IMR-90 (cell line): ENCODE results near the gene ASXL3. TPM values are rescaled to one million over a fixed set of nuclear protein-coding genes. Genes with fewer than 3 reads are reported as not detected.

Experiments
- ATAC-seq: fragments of 200-7000 bp; cut with Tn5 transposase; 2 replicates; pipeline ENCODE4 v1.9.1; 2020; ENCODE audit warnings: low read depth, mild to moderate bottlenecking, moderate library complexity
- BruUV-seq: library from RNA; stranded (reverse); fragments of 400-500 nt; replicated peaks from 2 replicates; lab custom pipeline; 2021; lab: Mats Ljungman, UMichigan
- CTCF ChIA-PET: fragments of 300-600 bp; formaldehyde crosslinking; extraction: SDS; loops from one replicate; lab custom pipeline; 2021; ENCODE audit warnings: antibody characterized with exemption; lab: Yijun Ruan, JAX
- POLR2A ChIA-PET: fragments of 300-600 bp; sonication (Branson Sonifier 250); formaldehyde crosslinking; loops from one replicate; lab custom pipeline; 2022; ENCODE audit warnings: antibody characterized with exemption; ENCODE audit not compliant: unreplicated experiment; lab: Charles Lee
- DNase-seq: peaks from one replicate; pipeline ENCODE4 v3.0.0; 2013
- H2AFZ ChIP-seq: replicated peaks from 2 replicates; pipeline ENCODE3; 2013; ENCODE audit warnings: low read length, mild to moderate bottlenecking; ENCODE audit not compliant: poor library complexity
- H2AK5ac ChIP-seq: 2 replicates; pipeline ENCODE4 v1.6.1; 2013; ENCODE audit warnings: low read depth, low read length, inconsistent platforms
- H2AK9ac ChIP-seq: replicated peaks from 2 replicates; pipeline ENCODE3; 2013; ENCODE audit warnings: mild to moderate bottlenecking, low read depth, low read length, moderate library complexity; ENCODE audit not compliant: poor library complexity
- H2BK120ac ChIP-seq: 2 replicates; pipeline ENCODE4 v1.6.1; 2013; ENCODE audit warnings: low read depth, low read length, inconsistent platforms
- H2BK15ac ChIP-seq: 3 replicates; pipeline ENCODE4 v1.6.1; 2013; ENCODE audit warnings: low read depth, low read length, inconsistent platforms
- H2BK20ac ChIP-seq: 2 replicates; pipeline ENCODE4 v1.6.1; 2013; ENCODE audit warnings: low read depth, mild to moderate bottlenecking, inconsistent platforms, low read length, moderate library complexity
- H2BK5ac ChIP-seq: 2 replicates; pipeline ENCODE4 v1.6.1; 2013; ENCODE audit warnings: mild to moderate bottlenecking, low read depth, low read length, inconsistent platforms; ENCODE audit not compliant: poor library complexity, severe bottlenecking
- H3K14ac ChIP-seq: replicated peaks from 2 replicates; pipeline ENCODE4 v1.6.1; 2013; ENCODE audit warnings: low read depth, low read length, inconsistent platforms
- H3K18ac ChIP-seq: 2 replicates; pipeline ENCODE4 v1.6.1; 2013; ENCODE audit warnings: low read depth, low read length, control low read depth
- H3K23ac ChIP-seq: 2 replicates; pipeline ENCODE4 v1.6.1; 2013; ENCODE audit warnings: low read depth, low read length, inconsistent platforms
- H3K27ac ChIP-seq: 2 replicates; pipeline ENCODE4 v1.5.1; 2013; ENCODE audit warnings: mild to moderate bottlenecking, control low read depth, low read length; ENCODE audit not compliant: insufficient read depth
- H3K27me3 ChIP-seq: 2 replicates; pipeline ENCODE4 v1.6.1; 2013; ENCODE audit warnings: low read length; ENCODE audit not compliant: control insufficient read depth, insufficient read depth
- H3K36me3 ChIP-seq: 2 replicates; pipeline ENCODE4 v1.6.1; 2013; ENCODE audit warnings: low read length, mixed read lengths; ENCODE audit not compliant: control insufficient read depth, insufficient read depth
- H3K4ac ChIP-seq: 2 replicates; pipeline ENCODE4 v1.6.1; 2013; ENCODE audit warnings: low read depth, low read length, inconsistent platforms
- H3K4me1 ChIP-seq: 2 replicates; pipeline ENCODE4 v1.6.1; 2013; ENCODE audit warnings: low read length, mixed read lengths; ENCODE audit not compliant: control insufficient read depth, insufficient read depth
- H3K4me2 ChIP-seq: 2 replicates; pipeline ENCODE4 v1.6.1; 2013; ENCODE audit warnings: low read depth, mild to moderate bottlenecking, control low read depth, low read length, moderate library complexity
- H3K4me3 ChIP-seq: 2 replicates; pipeline ENCODE4 v1.5.1; 2013; ENCODE audit warnings: low read depth, mild to moderate bottlenecking, control low read depth, low read length, moderate library complexity; ENCODE audit not compliant: insufficient read depth
- H3K56ac ChIP-seq: 2 replicates; pipeline ENCODE4 v1.6.1; 2013; ENCODE audit warnings: low read length, inconsistent platforms; ENCODE audit not compliant: insufficient read depth; ENCODE audit errors: extremely low read depth
- H3K79me1 ChIP-seq, 2 experiments: 2 replicates each; pipeline ENCODE4 v1.6.1; 2013; ENCODE audit warnings: low read length in 2 of 2, inconsistent platforms in 1 of 2, low read depth in 1 of 2
- H3K9ac ChIP-seq: 2 replicates; pipeline ENCODE4 v1.6.1; 2013; ENCODE audit warnings: low read depth, low read length, control low read depth
- H3K9me1 ChIP-seq: 2 replicates; pipeline ENCODE4 v1.6.1; 2013; ENCODE audit warnings: low read length, inconsistent platforms; ENCODE audit not compliant: insufficient read depth
- H3K9me3 ChIP-seq: 2 replicates; pipeline ENCODE4 v1.6.1; 2013; ENCODE audit warnings: low read length; ENCODE audit not compliant: control insufficient read depth, insufficient read depth
- H4K20me1 ChIP-seq: 2 replicates; pipeline ENCODE4 v1.6.1; 2013; ENCODE audit warnings: low read length, inconsistent platforms; ENCODE audit not compliant: insufficient read depth
- H4K5ac ChIP-seq: 2 replicates; pipeline ENCODE4 v1.6.1; 2013; ENCODE audit warnings: mild to moderate bottlenecking, low read depth, low read length, control low read depth
- H4K8ac ChIP-seq, 2 experiments: 2 replicates each; pipeline ENCODE4 v1.6.1; 2013; ENCODE audit warnings: low read depth in 2 of 2, low read length in 2 of 2, control low read depth in 1 of 2, inconsistent platforms in 1 of 2
- H4K91ac ChIP-seq: 2 replicates; pipeline ENCODE4 v1.6.1; 2013; ENCODE audit warnings: low read depth, low read length, inconsistent platforms; ENCODE audit not compliant: insufficient read depth
- BHLHE40 ChIP-seq: fragments of 150-350 bp; IDR thresholded peaks from 2 replicates; pipeline ENCODE4 v1.6.1; 2016; ENCODE audit warnings: mild to moderate bottlenecking, low read depth, low read length
- CHD1 ChIP-seq: IDR thresholded peaks from 2 replicates; pipeline ENCODE4 v1.6.1; 2012; ENCODE audit warnings: low read depth, low read length, improper control_type of control experiment
- CTCF ChIP-seq: conservative IDR thresholded peaks from 2 replicates; pipeline ENCODE4 v1.5.1; 2012; ENCODE audit warnings: mild to moderate bottlenecking, low read depth, low read length, improper control_type of control experiment
- FOS ChIP-seq: fragments of 150-350 bp; IDR thresholded peaks from 2 replicates; pipeline ENCODE4 v1.6.1; 2016; ENCODE audit warnings: low read depth, low read length
- MAFK ChIP-seq: IDR thresholded peaks from 2 replicates; pipeline ENCODE4 v1.6.1; 2012; ENCODE audit warnings: low read depth, low read length, improper control_type of control experiment
- MAZ ChIP-seq: IDR thresholded peaks from 2 replicates; pipeline ENCODE4 v1.6.1; 2012; ENCODE audit warnings: low read depth, mild to moderate bottlenecking, low read length, improper control_type of control experiment, moderate library complexity, borderline replicate concordance
- MXI1 ChIP-seq: IDR thresholded peaks from 2 replicates; pipeline ENCODE4 v1.6.1; 2012; ENCODE audit warnings: low read depth, mild to moderate bottlenecking, low read length, moderate library complexity, borderline replicate concordance
- POLR2A ChIP-seq: IDR thresholded peaks from 2 replicates; pipeline ENCODE4 v1.6.1; 2012; ENCODE audit warnings: mild to moderate bottlenecking, low read depth, low read length
- RAD21 ChIP-seq: IDR thresholded peaks from 2 replicates; pipeline ENCODE4 v1.6.1; 2012; ENCODE audit warnings: low read length, improper control_type of control experiment
- SMC3 ChIP-seq: fragments of 150-350 bp; IDR thresholded peaks from 2 replicates; pipeline ENCODE4 v1.6.1; 2016; ENCODE audit warnings: low read depth, mild to moderate bottlenecking, antibody characterized with exemption, low read length, moderate library complexity
- WGBS, 2 experiments: methylation state at CpG; one replicate each; pipeline versions ENCODE4 v1.1.5 to v1.1.7; 2013; ENCODE audit warnings: missing lambda C conversion rate in 2 of 2; ENCODE audit not compliant: insufficient read length in 1 of 2; ENCODE audit errors: extremely low coverage in 2 of 2; 5-methylcytosine and 5-hydroxymethylcytosine counted together
- dilution Hi-C: fragments of 300-500 bp; cut with HindIII; formaldehyde crosslinking; loops from one replicate; pipeline ENCODE4 v1.14.3; 2018; ENCODE audit warnings: low sequenced_read_pairs; ENCODE audit not compliant: unreplicated experiment
- in situ Hi-C: fragments of 300-500 bp; cut with MboI; formaldehyde crosslinking; loops from 3 replicates; pipeline ENCODE4 v1.14.3; 2019; ENCODE audit warnings: low sequenced_read_pairs, inconsistent platforms, mixed read lengths
- intact Hi-C: fragments of 100-400 bp; cut with micrococcal nuclease; formaldehyde crosslinking; loops from 2 replicates; pipeline ENCODE4 v1.10.0; 2022
- polyA plus RNA-seq, 3 experiments: library from polyadenylated mRNA; depleted of rRNA; stranded (reverse); fragments of >200 nt; gene quantifications; 2 replicates each; pipeline ENCODE4 v1.2.3, GENCODE V29; 2012; ENCODE audit warnings: low replicate concordance in 1 of 3
- total RNA-seq: library from RNA; depleted of rRNA; stranded (reverse); fragments of >200 nt; gene quantifications from 2 replicates; pipeline ENCODE4 v1.2.3, GENCODE V29; 2012

ASXL3 gene
- total and polyA plus RNA-seq, 2 of the 4 experiments (the other 2 are of a cell fraction), result 0.03 to 0.54 TPM

GRCh38 chr18:33583901-33584300 is 5.9 kb downstream of the ASXL3 start:
- Histone ChIP-seq H2BK120ac (no peak overlapping the region), H3K9me1 (peaks cover 3% of the 10 kb centered on the region; the same call in 1 of the 2 replicates), H3K18ac (no peak overlapping the region), H2AK5ac (no peak overlapping the region), H2AFZ (no peak overlapping the region), H4K5ac (no peak overlapping the region), H3K23ac (no peak overlapping the region), H4K8ac (no peak overlapping the region), H4K20me1 (no peaks in the 10 kb centered on the region), H2BK20ac (no peak overlapping the region), H3K79me1 (no peaks in the 10 kb centered on the region), H3K9ac (no peak overlapping the region), H3K27ac (no peak overlapping the region), H3K4me1 (peaks cover 3% of the 10 kb centered on the region; the same call in 1 of the 2 replicates), H2BK15ac (no peak overlapping the region), H2BK5ac (no peak overlapping the region), H3K56ac (no peak overlapping the region), H2AK9ac (no peak overlapping the region), H3K36me3 (no peaks in the 10 kb centered on the region), H4K91ac (no peak overlapping the region), H3K27me3 (peaks cover 7% of the 10 kb centered on the region), H3K14ac (no peak overlapping the region), H3K4me2 (no peak overlapping the region), H3K4me3 (no peak overlapping the region), H3K4ac (no peak overlapping the region), H3K9me3 (no peaks in the 10 kb centered on the region)
- 100% methylated on average over 1 of the region's 1 CpG; no CpG with 5 or more reads in 1 of the 2 experiments for WGBS, 2 experiments
- CTCF ChIA-PET, result no interaction called here
- no peak for ATAC-seq
- TF ChIP-seq POLR2A (no peak), RAD21 (no peak), BHLHE40 (no peak), MXI1 (no peak), CTCF (no peak), MAFK (no peak), CHD1 (no peak), FOS (no peak), SMC3 (no peak), MAZ (no peak)
- in situ Hi-C loops, result no loop called here
- BruUV-seq, result no TSS peak
- dilution Hi-C loops, result no loop called here
- intact Hi-C loops, result no loop called here
- POLR2A ChIA-PET, result no interaction called here
- no peak for DNase-seq
